Adrenal gland (tissue), 12 donors: ENCODE measurements around the gene GALK2. TPM values are rescaled to one million over a fixed set of nuclear protein-coding genes. Genes with fewer than 3 reads are reported as not detected.

ENCODE experiments used
- DNase-seq, 7 donors: peaks; one replicate each; pipeline ENCODE4 v3.0.0-alpha.2; 2019 to 2020
- H3K27ac ChIP-seq, 5 donors: fragments of 200-600 bp; sonication (generic) in 4 of 5; 1 replicate in 3 of 5; 2 replicates in 2 of 5; pipeline versions ENCODE4 v1.5.1 to v1.8.0; 2016 to 2020; ENCODE audit warnings: mild to moderate bottlenecking in 1 of 5
- H3K27me3 ChIP-seq: fragments of 200-600 bp; 2 replicates; pipeline ENCODE4 v1.8.0; 2021
- H3K36me3 ChIP-seq, 2 donors: fragments of 200-600 bp; replicated peaks in 1 of 2; 1 replicate in 1 of 2; 2 replicates in 1 of 2; pipeline versions ENCODE4 v1.5.1 to v1.8.0; 2018 to 2022
- H3K4me1 ChIP-seq, 2 donors: fragments of 200-600 bp; replicated peaks in 1 of 2; 1 replicate in 1 of 2; 2 replicates in 1 of 2; pipeline versions ENCODE4 v1.5.1 to v1.8.0; 2018 to 2021
- H3K4me3 ChIP-seq, 4 donors: fragments of 200-600 bp; sonication (generic) in 3 of 4; one replicate each; pipeline ENCODE4 v1.5.1; 2016 to 2018
- H3K9me3 ChIP-seq, 3 donors: fragments of 200-600 bp; sonication (generic) in 1 of 3; replicated peaks in 1 of 3; 1 replicate in 2 of 3; 2 replicates in 1 of 3; pipeline versions ENCODE4 v1.5.1 to v1.8.0; 2016 to 2021
- POLR2A ChIP-seq, 2 donors: fragments of 450-650 bp; IDR thresholded peaks; one replicate each; pipeline ENCODE4 v1.6.1; 2017; ENCODE audit warnings: antibody characterized with exemption in 2 of 2, mild to moderate bottlenecking in 2 of 2, moderate library complexity in 1 of 2
- WGBS, 4 donors: extraction: QIAGEN DNeasy Blood & Tissue Kit in 2 of 4; methylation state at CpG; one replicate each; pipeline versions ENCODE4 v1.1.5 to v1.1.7; 2013 to 2017; 5-methylcytosine and 5-hydroxymethylcytosine counted together
- intact Hi-C, 2 donors: fragments of 100-400 bp; cut with DNase I; formaldehyde crosslinking; loops; one replicate each; pipeline versions ENCODE4 v1.14.1 to v1.15.0; 2022 to 2023
- polyA plus RNA-seq, 3 donors: library from polyadenylated mRNA; stranded (reverse); fragments of 200-250 nt in 2 of 3; fragments of 350-450 nt in 1 of 3; fragmentation: Illumina TruSeq in 1 of 3; extraction: RNeasy Lipid Tissue Mini Kit (QIAGEN cat#74804) in 1 of 3; gene quantifications; one replicate each; pipeline ENCODE4 v1.2.3, GENCODE V29; 2013 to 2014
- total RNA-seq, 9 donors: library from RNA; depleted of rRNA in 4 of 9; stranded (reverse); fragments of >200 nt in 4 of 9; fragments of 120-200 nt in 1 of 9; fragmentation: NEBNext Ultra II Directional in 1 of 9; extraction: Animal tissue kit (Norgen Biotek cat#: 25700) in 1 of 9; gene quantifications; one replicate each; pipeline versions ENCODE4 v1.1.0 to v1.2.4, GENCODE V29; 2013 to 2023
- TF ChIP-seq, protein P1 (sequence below), 6 experiments: fragments of 450-650 bp in 4 of 6; fragments of 200-600 bp in 2 of 6; sonication (generic) in 1 of 6; IDR thresholded peaks; 1 replicate in 5 of 6; 2 replicates in 1 of 6; pipeline versions ENCODE4 v1.5.1 to v1.8.0; 2016 to 2021; ENCODE audit warnings: antibody characterized with exemption in 6 of 6, mild to moderate bottlenecking in 2 of 6, moderate library complexity in 1 of 6
- donor health status: healthy with polysubstance abuse.
- donor health status: Bipolar disorder and iron deficiency.
- donor health status: DM: yes; HTN: yes; CAD: no.
- donor health status: DM: no; HTN: no; CAD: no.
- donor health status: DM: no; HTN: no; CAD: no.
- donor health status: DM: yes; HTN: yes; CAD: no.

Gene GALK2
- total and polyA plus RNA-seq, 12 donors, result 11.0 to 64.2 (median 49.1) TPM

DNA sequence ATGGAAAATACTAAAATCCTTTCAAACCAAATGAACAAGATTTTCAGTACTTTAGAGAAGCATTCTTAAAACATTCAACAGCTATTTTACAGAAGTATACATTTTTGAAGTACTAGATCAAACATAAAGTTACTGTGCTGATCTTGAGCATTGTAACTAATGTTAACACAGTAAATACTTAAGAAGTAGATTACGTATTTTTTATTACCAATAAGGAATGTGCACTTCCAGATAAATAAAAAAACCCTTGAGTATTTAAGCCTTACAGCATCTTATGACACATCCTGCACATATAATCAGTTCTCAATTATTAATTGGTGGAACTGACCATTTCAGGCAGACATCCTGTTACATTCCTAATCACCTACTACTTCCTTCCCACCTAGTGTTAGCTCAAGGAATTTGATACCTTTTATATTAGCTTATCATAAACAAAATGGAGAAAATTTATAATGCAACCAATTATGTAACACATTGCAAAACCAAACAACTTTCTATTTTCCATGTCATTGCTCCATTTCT is 47.4 kb upstream of the GALK2 start:
- no peak for DNase-seq
- Histone ChIP-seq H3K4me1 (no peaks in the 10 kb centered on the region), H3K27me3 (no peaks in the 10 kb centered on the region), H3K36me3 (peaks cover 0 to 12% of the 10 kb centered on the region in 2 donors), H3K9me3 (no peaks in the 10 kb centered on the region), H3K27ac (no peak overlapping the region), H3K4me3 (no peak overlapping the region)
- TF ChIP-seq POLR2A (IDR thresholded peaks at IDR 0.05), result no peak
- TF ChIP-seq, protein P1, sequence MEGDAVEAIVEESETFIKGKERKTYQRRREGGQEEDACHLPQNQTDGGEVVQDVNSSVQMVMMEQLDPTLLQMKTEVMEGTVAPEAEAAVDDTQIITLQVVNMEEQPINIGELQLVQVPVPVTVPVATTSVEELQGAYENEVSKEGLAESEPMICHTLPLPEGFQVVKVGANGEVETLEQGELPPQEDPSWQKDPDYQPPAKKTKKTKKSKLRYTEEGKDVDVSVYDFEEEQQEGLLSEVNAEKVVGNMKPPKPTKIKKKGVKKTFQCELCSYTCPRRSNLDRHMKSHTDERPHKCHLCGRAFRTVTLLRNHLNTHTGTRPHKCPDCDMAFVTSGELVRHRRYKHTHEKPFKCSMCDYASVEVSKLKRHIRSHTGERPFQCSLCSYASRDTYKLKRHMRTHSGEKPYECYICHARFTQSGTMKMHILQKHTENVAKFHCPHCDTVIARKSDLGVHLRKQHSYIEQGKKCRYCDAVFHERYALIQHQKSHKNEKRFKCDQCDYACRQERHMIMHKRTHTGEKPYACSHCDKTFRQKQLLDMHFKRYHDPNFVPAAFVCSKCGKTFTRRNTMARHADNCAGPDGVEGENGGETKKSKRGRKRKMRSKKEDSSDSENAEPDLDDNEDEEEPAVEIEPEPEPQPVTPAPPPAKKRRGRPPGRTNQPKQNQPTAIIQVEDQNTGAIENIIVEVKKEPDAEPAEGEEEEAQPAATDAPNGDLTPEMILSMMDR (IDR thresholded peaks at IDR 0.05), result no peak
- 86 to 94% (median 89%) methylated on average over 1 of the region's 1 CpG for WGBS, 4 donors
- intact Hi-C loops, result no loop called here

DNA sequence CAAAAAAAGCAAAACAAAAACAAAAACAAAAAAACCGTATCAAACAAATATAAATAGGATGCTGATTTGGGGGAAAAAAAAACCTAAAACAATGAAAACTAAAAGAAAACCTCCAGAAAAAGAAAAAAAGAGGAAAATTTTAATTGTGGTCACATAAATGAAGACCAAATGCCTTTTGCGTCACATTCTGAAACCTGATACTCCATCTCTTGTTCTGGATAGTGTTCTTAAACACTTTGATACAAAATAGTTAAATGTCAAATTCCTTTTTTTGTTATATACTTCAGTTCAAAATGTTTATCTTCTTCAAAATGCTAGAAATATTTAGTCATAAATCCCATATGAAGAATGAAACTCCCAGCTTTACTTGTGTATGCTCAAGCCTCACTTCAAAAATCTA is 45.7 kb upstream of the GALK2 start:
- Histone ChIP-seq H3K4me1 (no peaks in the 10 kb centered on the region), H3K9me3 (no peaks in the 10 kb centered on the region), H3K4me3 (no peak overlapping the region), H3K27ac (no peak overlapping the region), H3K36me3 (peaks cover 0 to 28% of the 10 kb centered on the region in 2 donors), H3K27me3 (no peaks in the 10 kb centered on the region)
- intact Hi-C loops, result no loop called here
- no peak for DNase-seq
- TF ChIP-seq, protein P1 (IDR thresholded peaks at IDR 0.05), result no peak
- TF ChIP-seq POLR2A (IDR thresholded peaks at IDR 0.05), result no peak
- 65 to 87% (median 75%) methylated on average over 2 of the region's 2 CpGs for WGBS, 4 donors

- TF ChIP-seq, protein P1 (IDR thresholded peaks at IDR 0.05), result no peak
- TF ChIP-seq POLR2A (IDR thresholded peaks at IDR 0.05), result no peak
- Histone ChIP-seq H3K36me3 (peaks cover 0 to 88% of the 10 kb centered on the region in 2 donors), H3K27me3 (no peaks in the 10 kb centered on the region), H3K9me3 (no peaks in the 10 kb centered on the region), H3K4me1 (no peaks in the 10 kb centered on the region), H3K27ac (no peak overlapping the region), H3K4me3 (no peak overlapping the region)
- intact Hi-C loops, result no loop called here
- no peak for DNase-seq
- 75 to 95% (median 87%) methylated on average over 3 of the region's 3 CpGs for WGBS, 4 donors
Observed at GRCh38 chr15:49131403-49131802, 38.6 kb upstream of the GALK2 start.

DNA sequence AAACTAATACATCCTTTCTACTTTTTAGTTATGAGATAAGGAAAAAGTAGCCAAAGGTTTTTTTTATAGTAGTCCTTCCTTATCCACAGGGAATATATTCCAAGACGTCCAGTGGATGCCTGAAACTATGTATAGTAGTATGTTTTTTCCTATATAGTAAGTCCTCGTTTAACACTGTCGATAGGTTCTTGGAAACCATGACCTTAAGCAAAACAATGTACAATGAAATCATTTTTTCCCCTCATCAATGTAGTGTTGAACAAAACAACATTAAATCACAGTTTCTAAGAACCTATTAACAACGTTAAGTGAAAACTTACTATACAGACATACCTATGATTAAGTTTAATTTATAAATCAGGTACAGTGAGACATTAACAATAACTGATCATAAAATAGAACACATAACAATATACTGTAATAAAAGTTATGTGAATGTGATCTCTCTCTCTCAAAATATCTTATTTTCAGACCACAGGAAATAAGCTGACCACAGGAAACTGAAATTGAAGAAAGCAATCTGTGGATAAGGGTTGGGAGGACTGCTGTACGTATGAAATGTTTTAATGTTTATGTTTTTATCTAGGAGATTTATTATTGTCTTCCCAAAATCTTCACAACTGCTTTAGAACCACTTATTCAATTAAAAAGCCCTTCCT is 35.2 kb upstream of the GALK2 start:
- intact Hi-C loops, result no loop called here
- no peaks in the 10 kb centered on the region for H3K9me3 ChIP-seq
- H3K4me3 ChIP-seq, result no peak overlapping the region
- H3K4me1 ChIP-seq, result no peaks in the 10 kb centered on the region
- no peak for TF ChIP-seq POLR2A (IDR thresholded peaks at IDR 0.05)
- TF ChIP-seq, protein P1 (IDR thresholded peaks at IDR 0.05), result no peak
- DNase-seq, result no peak
- peaks cover 0 to 79% of the 10 kb centered on the region in 2 donors for H3K36me3 ChIP-seq
- no peaks in the 10 kb centered on the region for H3K27me3 ChIP-seq
- no peak overlapping the region for H3K27ac ChIP-seq
- 74 to 80% (median 78%) methylated on average over 5 of the region's 5 CpGs for WGBS, 4 donors
